Heart left ventricle (tissue), 16 donors: Measurements from ENCODE around the gene PDE9A. TPM values are rescaled to one million over a fixed set of nuclear protein-coding genes. Genes with fewer than 3 reads are reported as not detected.

ENCODE experiments used
- ATAC-seq, 4 donors: fragments of 200-7000 bp; cut with Tn5 transposase; one replicate each; pipeline ENCODE4 v1.9.1; 2020 to 2022; ENCODE audit warnings: moderate library complexity in 4 of 4, mild to moderate bottlenecking in 3 of 4, moderate number of reproducible peaks in 1 of 4
- DNase-seq, 5 donors: peaks; one replicate each; pipeline ENCODE4 v3.0.0-alpha.2; 2020
- H3K27ac ChIP-seq, 12 donors: fragments of 200-600 bp; sonication (generic) in 4 of 12; one replicate each; pipeline versions ENCODE4 v1.5.0 to v1.8.0; 2016 to 2022; ENCODE audit warnings: mild to moderate bottlenecking in 2 of 12
- H3K27me3 ChIP-seq, 9 donors: fragments of 200-600 bp; sonication (generic) in 2 of 9; one replicate each; pipeline versions ENCODE4 v1.5.1 to v1.8.0; 2016 to 2022; ENCODE audit warnings: mild to moderate bottlenecking in 3 of 9
- H3K36me3 ChIP-seq, 9 donors: fragments of 200-600 bp; sonication (generic) in 2 of 9; one replicate each; pipeline versions ENCODE4 v1.5.0 to v1.8.0; 2018 to 2022; ENCODE audit warnings: mild to moderate bottlenecking in 2 of 9
- H3K4me1 ChIP-seq, 12 donors: fragments of 200-600 bp; sonication (generic) in 4 of 12; one replicate each; pipeline versions ENCODE4 v1.5.0 to v1.8.0; 2016 to 2022; ENCODE audit warnings: mild to moderate bottlenecking in 3 of 12
- H3K4me3 ChIP-seq, 12 donors: fragments of 200-600 bp; sonication (generic) in 4 of 12; one replicate each; pipeline versions ENCODE4 v1.5.0 to v1.8.0; 2017 to 2022; ENCODE audit warnings: mild to moderate bottlenecking in 9 of 12, moderate library complexity in 4 of 12
- H3K9me3 ChIP-seq, 12 donors: fragments of 200-600 bp; sonication (generic) in 4 of 12; one replicate each; pipeline versions ENCODE4 v1.5.0 to v1.8.0; 2016 to 2022; ENCODE audit warnings: mild to moderate bottlenecking in 1 of 12
- POLR2A ChIP-seq, 2 donors: fragments of 450-650 bp; IDR thresholded peaks; one replicate each; pipeline ENCODE4 v1.6.1; 2017; ENCODE audit warnings: antibody characterized with exemption in 2 of 2, mild to moderate bottlenecking in 2 of 2, moderate library complexity in 2 of 2
- WGBS, 4 donors: extraction: QIAGEN DNeasy Blood & Tissue Kit in 2 of 4; methylation state at CpG; one replicate each; pipeline versions ENCODE4 v1.1.5 to v1.1.7; 2013 to 2018; 5-methylcytosine and 5-hydroxymethylcytosine counted together
- intact Hi-C, 10 donors: fragments of 100-400 bp; cut with DNase I; formaldehyde crosslinking; loops; one replicate each; pipeline versions ENCODE4 v1.11.1 to v1.14.2; 2022
- polyA plus RNA-seq, 2 donors: library from polyadenylated mRNA; stranded (reverse); fragments of 200-250 nt; gene quantifications; one replicate each; pipeline ENCODE4 v1.2.3, GENCODE V29; 2013
- total RNA-seq, 9 donors: library from RNA; depleted of rRNA in 2 of 9; stranded (reverse); fragments of >200 nt in 2 of 9; fragmentation: NEBNext Ultra II Directional in 3 of 9; extraction: Animal tissue kit (Norgen Biotek cat#: 25700) in 3 of 9; gene quantifications; one replicate each; pipeline versions ENCODE4 v1.1.0 to v1.2.4, GENCODE V29; 2016 to 2023
- TF ChIP-seq, protein P1 (sequence below), 12 donors: fragments of 200-600 bp; sonication (generic) in 4 of 12; IDR thresholded peaks; one replicate each; pipeline versions ENCODE4 v1.5.0 to v1.8.0; 2018 to 2022; ENCODE audit warnings: antibody characterized with exemption in 12 of 12, mild to moderate bottlenecking in 5 of 12
- donor health status: ischemic (EF 13 %, LVEDD 7.1; RV severe dilation, severe dysfunction).
- donor health status: healthy with polysubstance abuse.
- donor health status: DM: no; HTN: yes; CAD: no.
- donor health status: DM: no; HTN: no; CAD: no.
- donor health status: ischemic (EF 25% LVEDD 6.9; RV normal size, moderate dysfunction).
- donor health status: ischemic (EF 25% LVEDD 5.7; RV mildly dilated, moderate dysfunction).
- donor health status: healthy.
- donor health status: DM: yes; HTN: yes; CAD: no.
- donor health status: ischemic (EF 35%, LVEDD 5.7; RV mildly dilated, moderate dysfunction).
- donor health status: nonischemic (EF 11% LVEDD 7.7; RV severe dilation, severe dysfunction).
- donor health status: DM: yes; HTN: yes; CAD: no.
- donor health status: PGD.
- donor health status: ischemic (EF 29% LVEDD 5.4; RV normal size, mild dysfunction).
- donor health status: nonischemic (EF 23%, LVEDD 6.1; RV moderate dilation, normal function).

PDE9A gene
- total and polyA plus RNA-seq, 11 donors: 1.5 to 4.0 (median 3.1) TPM

DNA sequence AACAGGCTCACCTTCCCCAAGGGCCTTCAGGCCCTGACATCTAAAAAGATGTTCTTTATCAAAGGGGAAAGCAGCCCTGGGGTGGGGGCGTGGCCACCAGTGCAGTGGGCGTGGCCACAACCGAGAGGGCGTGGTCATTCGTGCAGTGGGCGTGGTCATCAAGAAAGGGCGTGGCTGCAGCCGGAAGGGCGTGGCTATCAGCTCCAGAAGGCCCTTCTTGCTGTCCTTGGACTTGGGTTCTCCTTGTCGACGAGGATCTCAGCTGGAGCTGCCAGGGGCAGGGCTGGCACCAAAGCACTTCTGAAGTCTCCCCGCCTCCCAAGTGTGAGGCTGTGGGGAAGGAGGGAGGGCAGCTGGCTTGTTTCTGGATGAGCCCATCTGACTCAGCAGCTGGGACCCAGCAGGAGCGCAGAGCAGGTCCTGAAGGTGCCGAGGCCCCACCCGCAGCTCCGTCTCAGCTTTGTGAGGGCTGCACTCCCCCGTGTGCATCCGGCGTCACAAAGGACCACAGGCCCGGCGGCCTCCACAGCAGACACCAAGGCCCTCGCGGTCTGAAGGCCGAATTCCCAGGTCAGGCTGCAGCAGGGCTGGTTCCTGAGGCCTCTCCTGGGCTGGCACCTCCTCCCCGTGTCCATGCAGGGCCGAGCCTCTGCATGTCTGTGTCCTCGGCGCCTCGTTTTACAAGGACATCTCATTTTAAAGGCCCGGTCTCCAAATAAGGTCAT, 12.8 kb downstream of the PDE9A start:
- 83 to 93% (median 88%) methylated on average over 21 to 30 of the region's 30 CpGs for WGBS, 4 donors
- H3K27ac ChIP-seq: peak overlapping the region in 1 of 12 donors; percentile 76
- intact Hi-C loops: no loop called here
- peaks cover 0 to 29% (median 3%) of the 10 kb centered on the region in 12 donors for H3K4me1 ChIP-seq
- no peak overlapping the region for H3K4me3 ChIP-seq
- H3K36me3 ChIP-seq: no peaks in the 10 kb centered on the region
- ATAC-seq: no peak
- H3K9me3 ChIP-seq: no peaks in the 10 kb centered on the region
- TF ChIP-seq, protein P1, sequence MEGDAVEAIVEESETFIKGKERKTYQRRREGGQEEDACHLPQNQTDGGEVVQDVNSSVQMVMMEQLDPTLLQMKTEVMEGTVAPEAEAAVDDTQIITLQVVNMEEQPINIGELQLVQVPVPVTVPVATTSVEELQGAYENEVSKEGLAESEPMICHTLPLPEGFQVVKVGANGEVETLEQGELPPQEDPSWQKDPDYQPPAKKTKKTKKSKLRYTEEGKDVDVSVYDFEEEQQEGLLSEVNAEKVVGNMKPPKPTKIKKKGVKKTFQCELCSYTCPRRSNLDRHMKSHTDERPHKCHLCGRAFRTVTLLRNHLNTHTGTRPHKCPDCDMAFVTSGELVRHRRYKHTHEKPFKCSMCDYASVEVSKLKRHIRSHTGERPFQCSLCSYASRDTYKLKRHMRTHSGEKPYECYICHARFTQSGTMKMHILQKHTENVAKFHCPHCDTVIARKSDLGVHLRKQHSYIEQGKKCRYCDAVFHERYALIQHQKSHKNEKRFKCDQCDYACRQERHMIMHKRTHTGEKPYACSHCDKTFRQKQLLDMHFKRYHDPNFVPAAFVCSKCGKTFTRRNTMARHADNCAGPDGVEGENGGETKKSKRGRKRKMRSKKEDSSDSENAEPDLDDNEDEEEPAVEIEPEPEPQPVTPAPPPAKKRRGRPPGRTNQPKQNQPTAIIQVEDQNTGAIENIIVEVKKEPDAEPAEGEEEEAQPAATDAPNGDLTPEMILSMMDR (IDR thresholded peaks at IDR 0.05): no peak
- no peak for TF ChIP-seq POLR2A (IDR thresholded peaks at IDR 0.05)
- H3K27me3 ChIP-seq: no peaks in the 10 kb centered on the region
- DNase-seq: no peak

DNA sequence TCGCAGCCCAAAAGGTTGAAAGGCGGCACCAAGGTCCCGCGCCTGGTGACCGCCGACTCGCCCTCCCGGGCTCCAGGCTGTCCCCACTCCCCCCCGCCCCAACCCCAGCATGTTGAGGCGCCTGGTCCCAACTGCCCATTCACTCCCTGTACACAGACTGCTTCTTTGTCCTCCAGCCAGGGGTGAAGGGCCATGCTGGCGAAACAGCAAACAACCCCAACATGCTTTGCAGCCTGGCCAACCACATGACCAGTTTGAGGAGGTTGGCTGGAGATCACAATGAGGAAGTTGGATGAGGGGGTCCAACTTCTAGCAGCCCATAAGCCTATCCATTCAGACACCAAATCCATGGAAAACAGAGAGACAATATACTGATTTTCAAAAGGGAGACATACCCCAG, 13.5 kb downstream of the PDE9A start:
- intact Hi-C loops: no loop called here
- TF ChIP-seq, protein P1 (IDR thresholded peaks at IDR 0.05): no peak
- no peak for TF ChIP-seq POLR2A (IDR thresholded peaks at IDR 0.05)
- H3K4me3 ChIP-seq: no peak overlapping the region
- no peaks in the 10 kb centered on the region for H3K27me3 ChIP-seq
- peak overlapping the region in 1 of 12 donors; percentile 76 for H3K27ac ChIP-seq
- ATAC-seq: no peak
- peaks cover 0 to 29% (median 3%) of the 10 kb centered on the region in 12 donors for H3K4me1 ChIP-seq
- WGBS, 4 donors: 94 to 99% (median 96%) methylated on average over 11 of the region's 11 CpGs
- H3K36me3 ChIP-seq: no peaks in the 10 kb centered on the region
- no peak for DNase-seq
- no peaks in the 10 kb centered on the region for H3K9me3 ChIP-seq

DNA sequence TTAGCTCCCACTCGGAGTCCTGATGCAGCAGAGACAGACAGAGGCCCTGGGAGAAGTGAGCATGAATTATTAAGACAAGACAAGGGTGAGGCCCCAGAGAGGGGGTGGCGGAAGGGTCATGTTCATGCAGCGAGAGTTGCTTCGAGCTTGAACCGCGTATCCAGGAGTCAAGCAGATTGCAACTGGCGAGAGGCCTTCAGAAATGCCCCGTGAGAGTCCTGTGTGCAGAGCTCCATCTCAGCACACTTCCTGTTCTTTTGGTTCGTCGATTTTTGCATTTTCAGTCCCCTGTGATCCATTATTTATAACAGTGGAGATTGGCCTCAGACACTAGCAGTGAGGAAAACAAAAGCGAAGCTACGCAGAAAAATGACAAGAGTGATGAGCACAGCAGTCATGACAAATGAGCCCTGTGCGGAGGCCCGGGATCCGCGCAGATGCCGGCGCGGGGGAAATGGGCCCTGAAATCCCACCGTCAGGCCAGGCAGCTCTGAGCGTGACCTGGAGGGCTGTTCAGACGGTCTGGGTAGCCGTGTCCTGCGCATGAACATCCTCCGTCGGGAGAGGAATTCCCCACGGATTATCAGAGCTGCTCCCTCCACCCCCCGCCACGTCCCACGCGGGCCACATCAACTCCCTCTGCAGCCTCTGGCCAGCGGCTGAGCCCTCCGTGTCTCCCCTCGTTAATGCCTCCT, 15.0 kb downstream of the PDE9A start:
- ATAC-seq: peak in 1 of 4 donors; percentile 21
- peak overlapping the region in 5 of 12 donors; percentile 5 to 76 (median 22) for H3K27ac ChIP-seq

More for the DNA sequence above, 15.0 kb downstream of the PDE9A start:
- Histone ChIP-seq H3K4me3 (peak overlapping the region in 6 of 12 donors; percentile 7 to 25 (median 18)), H3K36me3 (no peaks in the 10 kb centered on the region), H3K4me1 (peaks cover 0 to 34% (median 3%) of the 10 kb centered on the region in 12 donors), H3K27me3 (no peaks in the 10 kb centered on the region), H3K9me3 (no peaks in the 10 kb centered on the region)
- 67 to 77% (median 72%) methylated on average over 24 to 34 of the region's 34 CpGs for WGBS, 4 donors
- intact Hi-C loops: no loop called here
- TF ChIP-seq, protein P1 (IDR thresholded peaks at IDR 0.05): no peak
- TF ChIP-seq POLR2A (IDR thresholded peaks at IDR 0.05): no peak
- DNase-seq: no peak
